Caco-2 (cell line): ENCODE measurements around the gene LRRIQ3. TPM values are rescaled to one million over a fixed set of nuclear protein-coding genes. Genes with fewer than 3 reads are reported as not detected.

Experiments used
- BruUV-seq: library from RNA; stranded (reverse); fragments of 400-500 nt; replicated peaks from 2 replicates; lab custom pipeline; 2021; lab: Mats Ljungman, UMichigan
- CTCF ChIA-PET: fragments of 300-600 bp; sonication (Branson Sonifier 250); formaldehyde crosslinking; loops from one replicate; lab custom pipeline; 2022; ENCODE audit warnings: antibody characterized with exemption; lab: Charles Lee
- POLR2A ChIA-PET: fragments of 300-600 bp; sonication (Branson Sonifier 250); formaldehyde crosslinking; loops from one replicate; lab custom pipeline; 2022; ENCODE audit warnings: antibody characterized with exemption; lab: Charles Lee
- DNase-seq, 2 experiments: peaks; one replicate each; pipeline versions ENCODE4 v3.0.0 to v3.0.0-alpha.2; 2020 to 2022
- H3K27me3 ChIP-seq: replicated peaks from 2 replicates; pipeline ENCODE4 v1.6.0; 2011; ENCODE audit warnings: low read length; ENCODE audit not compliant: control insufficient read depth, insufficient read depth
- H3K36me3 ChIP-seq: 2 replicates; pipeline ENCODE4 v1.5.1; 2011; ENCODE audit warnings: low read length; ENCODE audit not compliant: control insufficient read depth, insufficient read depth
- H3K4me1 ChIP-seq: fragments of 250-450 bp; sonication (Bioruptor Pico); 2 replicates; pipeline ENCODE4 v1.5.1; 2020; ENCODE audit warnings: mild to moderate bottlenecking
- H3K4me3 ChIP-seq: 2 replicates; pipeline ENCODE4 v1.5.1; 2011; ENCODE audit warnings: low read depth, mild to moderate bottlenecking, control low read depth, low read length
- H3K9me3 ChIP-seq: fragments of 250-450 bp; sonication (Bioruptor Pico); 2 replicates; pipeline ENCODE4 v1.5.1; 2020; ENCODE audit warnings: mild to moderate bottlenecking, moderate library complexity
- H3K27ac Mint-ChIP-seq: one replicate; pipeline ENCODE4 v1.8.0; 2022; ENCODE audit warnings: mixed read lengths; ENCODE audit not compliant: unreplicated experiment
- H3K27me3 Mint-ChIP-seq: one replicate; pipeline ENCODE4 v1.8.0; 2022; ENCODE audit warnings: mixed read lengths; ENCODE audit not compliant: insufficient read depth, unreplicated experiment
- H3K36me3 Mint-ChIP-seq: one replicate; pipeline ENCODE4 v1.8.0; 2022; ENCODE audit warnings: mild to moderate bottlenecking, mixed read lengths; ENCODE audit not compliant: insufficient read depth, unreplicated experiment
- H3K4me1 Mint-ChIP-seq: one replicate; pipeline ENCODE4 v1.8.0; 2022; ENCODE audit warnings: low read depth, mixed read lengths; ENCODE audit not compliant: unreplicated experiment
- H3K4me3 Mint-ChIP-seq: one replicate; pipeline ENCODE4 v1.8.0; 2022; ENCODE audit warnings: mild to moderate bottlenecking, moderate library complexity, mixed read lengths; ENCODE audit not compliant: unreplicated experiment
- H3K9me3 Mint-ChIP-seq: one replicate; pipeline ENCODE4 v1.8.0; 2022; ENCODE audit warnings: mixed read lengths; ENCODE audit not compliant: unreplicated experiment
- CTCF ChIP-seq, 2 experiments: fragments of 200-600 bp in 1 of 2; IDR thresholded peaks; 1 replicate in 1 of 2; 2 replicates in 1 of 2; pipeline versions ENCODE4 v1.5.1 to v1.8.0; 2011 to 2022; ENCODE audit warnings: antibody characterized with exemption in 1 of 2, control low read depth in 1 of 2, inconsistent platforms in 1 of 2, low read depth in 1 of 2, low read length in 1 of 2, mild to moderate bottlenecking in 1 of 2, moderate library complexity in 1 of 2; ENCODE audit not compliant: insufficient read depth in 1 of 2, severe bottlenecking in 1 of 2, unreplicated experiment in 1 of 2
- intact Hi-C: fragments of 100-400 bp; cut with micrococcal nuclease; formaldehyde crosslinking; loops from one replicate; pipeline ENCODE4 v1.10.0; 2022; ENCODE audit not compliant: unreplicated experiment
- total RNA-seq: library from RNA; stranded (reverse); gene quantifications from 2 replicates; pipeline ENCODE4 v1.2.3, GENCODE V29; 2022

LRRIQ3 gene
- total RNA-seq, 1 experiment from 2014 or later = 0.23 TPM

GRCh38 chr1:74011736-74012135 lies 186.2 kb downstream of the LRRIQ3 start:
- no peak for TF ChIP-seq CTCF (IDR thresholded peaks at IDR 0.05; ENCODE audit: insufficient read depth in 1 of 2, low read depth in 1 of 2, low read length in 1 of 2, severe bottlenecking in 1 of 2, unreplicated experiment in 1 of 2)
- H3K4me3 Mint-ChIP-seq = no peak overlapping the region
- ChIA-PET POLR2A (no interaction called here), CTCF (no interaction called here)
- BruUV-seq = no TSS peak
- Histone ChIP-seq H3K27me3 (no peaks in the 10 kb centered on the region), H3K4me1 (no peaks in the 10 kb centered on the region), H3K4me3 (no peak overlapping the region), H3K36me3 (no peaks in the 10 kb centered on the region), H3K9me3 (no peaks in the 10 kb centered on the region)
- H3K36me3 Mint-ChIP-seq = no peaks in the 10 kb centered on the region
- H3K27me3 Mint-ChIP-seq = peaks cover 2% of the 10 kb centered on the region
- intact Hi-C loops = no loop called here
- H3K4me1 Mint-ChIP-seq = no peaks in the 10 kb centered on the region
- H3K9me3 Mint-ChIP-seq = no peaks in the 10 kb centered on the region
- H3K27ac Mint-ChIP-seq = no peak overlapping the region
- no peak for DNase-seq

- Histone ChIP-seq H3K4me3 (no peak overlapping the region), H3K4me1 (no peaks in the 10 kb centered on the region), H3K9me3 (no peaks in the 10 kb centered on the region), H3K36me3 (no peaks in the 10 kb centered on the region), H3K27me3 (no peaks in the 10 kb centered on the region)
- H3K27ac Mint-ChIP-seq = no peak overlapping the region
- no peaks in the 10 kb centered on the region for H3K36me3 Mint-ChIP-seq
- peak in 1 of 2 experiments; percentile 1 for DNase-seq
- intact Hi-C loops = no loop called here
- ChIA-PET CTCF (no interaction called here), POLR2A (no interaction called here)
- no peaks in the 10 kb centered on the region for H3K27me3 Mint-ChIP-seq
- no TSS peak for BruUV-seq
- TF ChIP-seq CTCF (IDR thresholded peaks at IDR 0.05; ENCODE audit: insufficient read depth in 1 of 2, low read depth in 1 of 2, low read length in 1 of 2, severe bottlenecking in 1 of 2, unreplicated experiment in 1 of 2) = no peak
- no peak overlapping the region for H3K4me3 Mint-ChIP-seq
- no peaks in the 10 kb centered on the region for H3K4me1 Mint-ChIP-seq
- H3K9me3 Mint-ChIP-seq = no peaks in the 10 kb centered on the region
Observed at GRCh38 chr1:74010206-74010605, 187.8 kb downstream of the LRRIQ3 start.

- no peak overlapping the region for H3K4me3 ChIP-seq
- H3K9me3 ChIP-seq = no peaks in the 10 kb centered on the region
- Mint-ChIP-seq H3K4me3 (no peak overlapping the region), H3K27ac (no peak overlapping the region), H3K9me3 (no peaks in the 10 kb centered on the region), H3K4me1 (no peaks in the 10 kb centered on the region), H3K27me3 (no peaks in the 10 kb centered on the region), H3K36me3 (no peaks in the 10 kb centered on the region)
- ChIA-PET CTCF (no interaction called here), POLR2A (no interaction called here)
- no peak for DNase-seq
- H3K4me1 ChIP-seq = no peaks in the 10 kb centered on the region
- H3K36me3 ChIP-seq = no peaks in the 10 kb centered on the region
- intact Hi-C loops = no loop called here
- H3K27me3 ChIP-seq = no peaks in the 10 kb centered on the region
- no TSS peak for BruUV-seq
- TF ChIP-seq CTCF (IDR thresholded peaks at IDR 0.05; ENCODE audit: insufficient read depth in 1 of 2, low read depth in 1 of 2, low read length in 1 of 2, severe bottlenecking in 1 of 2, unreplicated experiment in 1 of 2) = no peak
Observed at GRCh38 chr1:74005533-74005932, 192.4 kb downstream of the LRRIQ3 start.
